ENCODE data around the gene CAMK2D.

DNA sequence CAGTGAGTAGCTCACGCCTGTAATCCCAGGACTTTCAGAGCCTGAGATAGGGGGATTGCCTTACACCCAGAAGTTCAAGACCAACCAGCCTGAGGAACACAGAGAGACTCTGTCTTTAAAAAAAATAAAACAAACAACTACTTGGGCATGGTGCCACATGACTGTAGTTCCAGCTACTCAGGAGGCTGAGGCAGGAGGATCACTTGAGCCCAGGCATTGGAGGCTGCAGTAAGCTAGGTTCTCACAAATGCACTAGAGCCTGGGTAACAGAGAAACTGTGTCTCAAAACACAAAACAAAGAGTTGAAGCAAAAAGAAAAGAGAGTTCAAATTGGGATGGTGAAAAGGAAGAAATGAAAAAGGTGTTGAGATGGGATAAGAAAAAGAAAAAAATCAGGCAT, 10.8 kb downstream of the CAMK2D start:
- TF ChIP-seq, protein P1, sequence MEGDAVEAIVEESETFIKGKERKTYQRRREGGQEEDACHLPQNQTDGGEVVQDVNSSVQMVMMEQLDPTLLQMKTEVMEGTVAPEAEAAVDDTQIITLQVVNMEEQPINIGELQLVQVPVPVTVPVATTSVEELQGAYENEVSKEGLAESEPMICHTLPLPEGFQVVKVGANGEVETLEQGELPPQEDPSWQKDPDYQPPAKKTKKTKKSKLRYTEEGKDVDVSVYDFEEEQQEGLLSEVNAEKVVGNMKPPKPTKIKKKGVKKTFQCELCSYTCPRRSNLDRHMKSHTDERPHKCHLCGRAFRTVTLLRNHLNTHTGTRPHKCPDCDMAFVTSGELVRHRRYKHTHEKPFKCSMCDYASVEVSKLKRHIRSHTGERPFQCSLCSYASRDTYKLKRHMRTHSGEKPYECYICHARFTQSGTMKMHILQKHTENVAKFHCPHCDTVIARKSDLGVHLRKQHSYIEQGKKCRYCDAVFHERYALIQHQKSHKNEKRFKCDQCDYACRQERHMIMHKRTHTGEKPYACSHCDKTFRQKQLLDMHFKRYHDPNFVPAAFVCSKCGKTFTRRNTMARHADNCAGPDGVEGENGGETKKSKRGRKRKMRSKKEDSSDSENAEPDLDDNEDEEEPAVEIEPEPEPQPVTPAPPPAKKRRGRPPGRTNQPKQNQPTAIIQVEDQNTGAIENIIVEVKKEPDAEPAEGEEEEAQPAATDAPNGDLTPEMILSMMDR (conservative IDR thresholded peaks at IDR 0.05; ENCODE audit: low read depth in 2 of 2), result no peak
- TF ChIP-seq POLR2AphosphoS5 (IDR thresholded peaks at IDR 0.05; ENCODE audit: low read depth), result no peak
- no peak for TF ChIP-seq ZNF331 (CRISPR knock-in tag; IDR thresholded peaks at IDR 0.05; ENCODE audit: low read depth)
- TF ChIP-seq EZH2 (IDR thresholded peaks at IDR 0.05; ENCODE audit: low read depth, unreplicated experiment), result no peak
- TF ChIP-seq, protein P2, sequence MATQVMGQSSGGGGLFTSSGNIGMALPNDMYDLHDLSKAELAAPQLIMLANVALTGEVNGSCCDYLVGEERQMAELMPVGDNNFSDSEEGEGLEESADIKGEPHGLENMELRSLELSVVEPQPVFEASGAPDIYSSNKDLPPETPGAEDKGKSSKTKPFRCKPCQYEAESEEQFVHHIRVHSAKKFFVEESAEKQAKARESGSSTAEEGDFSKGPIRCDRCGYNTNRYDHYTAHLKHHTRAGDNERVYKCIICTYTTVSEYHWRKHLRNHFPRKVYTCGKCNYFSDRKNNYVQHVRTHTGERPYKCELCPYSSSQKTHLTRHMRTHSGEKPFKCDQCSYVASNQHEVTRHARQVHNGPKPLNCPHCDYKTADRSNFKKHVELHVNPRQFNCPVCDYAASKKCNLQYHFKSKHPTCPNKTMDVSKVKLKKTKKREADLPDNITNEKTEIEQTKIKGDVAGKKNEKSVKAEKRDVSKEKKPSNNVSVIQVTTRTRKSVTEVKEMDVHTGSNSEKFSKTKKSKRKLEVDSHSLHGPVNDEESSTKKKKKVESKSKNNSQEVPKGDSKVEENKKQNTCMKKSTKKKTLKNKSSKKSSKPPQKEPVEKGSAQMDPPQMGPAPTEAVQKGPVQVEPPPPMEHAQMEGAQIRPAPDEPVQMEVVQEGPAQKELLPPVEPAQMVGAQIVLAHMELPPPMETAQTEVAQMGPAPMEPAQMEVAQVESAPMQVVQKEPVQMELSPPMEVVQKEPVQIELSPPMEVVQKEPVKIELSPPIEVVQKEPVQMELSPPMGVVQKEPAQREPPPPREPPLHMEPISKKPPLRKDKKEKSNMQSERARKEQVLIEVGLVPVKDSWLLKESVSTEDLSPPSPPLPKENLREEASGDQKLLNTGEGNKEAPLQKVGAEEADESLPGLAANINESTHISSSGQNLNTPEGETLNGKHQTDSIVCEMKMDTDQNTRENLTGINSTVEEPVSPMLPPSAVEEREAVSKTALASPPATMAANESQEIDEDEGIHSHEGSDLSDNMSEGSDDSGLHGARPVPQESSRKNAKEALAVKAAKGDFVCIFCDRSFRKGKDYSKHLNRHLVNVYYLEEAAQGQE (IDR thresholded peaks at IDR 0.05; ENCODE audit: unreplicated experiment), result no peak
- TF ChIP-seq STAT1 (IDR thresholded peaks at IDR 0.05; ENCODE audit: unreplicated experiment), result no peak
